ENCODE results near the gene GALNT16.

DNA sequence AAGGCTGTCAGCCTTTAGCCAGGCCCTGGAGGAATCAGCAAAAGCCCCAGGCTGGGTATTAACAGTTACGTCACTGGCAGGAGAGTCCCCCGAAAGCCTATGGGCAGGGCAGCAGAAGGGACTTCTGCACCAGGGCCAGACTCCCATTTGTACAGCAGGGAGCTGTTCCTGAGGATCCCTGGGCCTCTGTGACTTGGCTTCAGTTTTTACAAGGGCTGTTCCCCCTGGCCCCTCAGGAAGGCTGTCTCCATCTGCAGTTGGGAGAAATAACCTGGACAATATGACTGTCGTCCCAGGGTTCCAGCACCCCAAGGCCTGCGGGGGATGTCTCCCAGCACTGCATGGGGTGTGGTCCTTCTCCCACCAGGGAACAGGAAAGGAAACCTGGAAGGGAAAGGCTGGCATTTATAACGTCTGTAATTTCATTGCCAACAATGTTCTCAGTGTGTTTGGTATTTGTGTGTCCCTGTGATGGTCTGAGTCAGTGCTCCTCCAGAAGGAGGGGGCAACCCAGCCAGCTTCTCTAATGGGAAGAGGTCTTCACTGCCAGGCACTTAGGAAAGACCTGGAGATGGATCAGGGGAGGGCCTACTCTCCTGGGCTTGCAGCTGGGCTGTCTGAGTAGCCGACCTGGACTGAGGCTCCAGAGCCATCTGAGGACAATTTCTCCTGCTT lies 95.8 kb downstream of the GALNT16 start:
- no peak for TF ChIP-seq EZH2 (IDR thresholded peaks at IDR 0.05; ENCODE audit: low read length, missing control alignments)
- no peak for TF ChIP-seq CTCF (conservative IDR thresholded peaks at IDR 0.05 in 1 of 2, IDR thresholded peaks at IDR 0.05 in 1 of 2; ENCODE audit: low read depth in 1 of 2, low read length in 2 of 2)
